Stimulated activated CD4-positive, alpha-beta T cell treated with anti-CD3 and anti-CD28 coated beads, Interleukin-4, amount 100 ng/mL, for 24 hours (primary cell): Measurements from ENCODE around the gene UNC5A.
A peak's percentile ranks its signal among the peaks of the same experiment; 100 is the strongest.

ENCODE experiments used
- DNase-seq: peaks from one replicate; pipeline ENCODE4 v3.0.0-alpha.2; 2020

Gene UNC5A

GRCh38 chr5:176901260-176902101 lies 91.1 kb downstream of the UNC5A start:
- DNase-seq = peak; percentile 54

GRCh38 chr5:176902102-176902814 lies 91.9 kb downstream of the UNC5A start:
- no peak for DNase-seq

GRCh38 chr5:176902911-176903664 lies 92.7 kb downstream of the UNC5A start:
- no peak for DNase-seq

- DNase-seq = no peak
Observed at GRCh38 chr5:176904276-176904675, 93.9 kb downstream of the UNC5A start.

- no peak for DNase-seq
Observed at GRCh38 chr5:176906126-176906525, 95.8 kb downstream of the UNC5A start.

- DNase-seq = no peak
Observed at GRCh38 chr5:176906796-176907195, 96.4 kb downstream of the UNC5A start.

GRCh38 chr5:176908675-176909368 lies 98.5 kb downstream of the UNC5A start:
- DNase-seq = no peak

GRCh38 chr5:176912115-176912514 lies 101.8 kb downstream of the UNC5A start:
- no peak for DNase-seq

- DNase-seq = no peak
Observed at GRCh38 chr5:176915906-176916305, 105.5 kb downstream of the UNC5A start.

- no peak for DNase-seq
Observed at GRCh38 chr5:176916337-176916736, 106.0 kb downstream of the UNC5A start.

- no peak for DNase-seq
Observed at GRCh38 chr5:176918613-176919012, 108.3 kb downstream of the UNC5A start.

GRCh38 chr5:176921714-176922113 lies 111.4 kb downstream of the UNC5A start:
- DNase-seq = no peak

GRCh38 chr5:176922817-176923216 lies 112.5 kb downstream of the UNC5A start:
- DNase-seq = no peak

GRCh38 chr5:176927562-176927961 lies 117.2 kb downstream of the UNC5A start:
- DNase-seq = no peak

GRCh38 chr5:176929654-176930053 lies 119.3 kb downstream of the UNC5A start:
- no peak for DNase-seq
